WTC11 (cell line): Measurements from ENCODE around the gene COL5A1. TPM values are rescaled to one million over a fixed set of nuclear protein-coding genes. Genes with fewer than 3 reads are reported as not detected.

Experiments
- ATAC-seq: fragments of 200-7000 bp; cut with Tn5 transposase; 2 replicates; pipeline ENCODE4 v1.10.0; 2021; ENCODE audit warnings: mild to moderate bottlenecking, moderate library complexity
- CTCF ChIA-PET: fragments of 300-600 bp; sonication (Branson Sonifier 250); formaldehyde crosslinking; loops from one replicate; lab custom pipeline; 2021; ENCODE audit warnings: antibody characterized with exemption; lab: Charles Lee
- POLR2A ChIA-PET: fragments of 350-600 bp; sonication (Branson Sonifier 250); formaldehyde crosslinking; loops from one replicate; lab custom pipeline; 2021; ENCODE audit warnings: antibody characterized with exemption; lab: Charles Lee
- DNase-seq: peaks from one replicate; pipeline ENCODE4 v3.0.0; 2021; ENCODE audit warnings: low spot score
- H3K27ac Mint-ChIP-seq: 2 replicates; pipeline ENCODE4 v1.8.0; 2021; ENCODE audit warnings: mixed read lengths
- H3K27me3 Mint-ChIP-seq: 2 replicates; pipeline ENCODE4 v1.8.0; 2021; ENCODE audit warnings: low read depth, mild to moderate bottlenecking, moderate library complexity, mixed read lengths
- H3K36me3 Mint-ChIP-seq: 2 replicates; pipeline ENCODE4 v1.8.0; 2021; ENCODE audit warnings: mixed read lengths
- H3K4me1 Mint-ChIP-seq: 2 replicates; pipeline ENCODE4 v1.8.0; 2022; ENCODE audit warnings: mixed read lengths
- H3K4me3 Mint-ChIP-seq: 2 replicates; pipeline ENCODE4 v1.8.0; 2021; ENCODE audit warnings: mild to moderate bottlenecking, moderate library complexity, mixed read lengths
- H3K9me3 Mint-ChIP-seq: 2 replicates; pipeline ENCODE4 v1.8.0; 2021; ENCODE audit warnings: mixed read lengths
- CBFB ChIP-seq: sonication (generic); formaldehyde crosslinking; IDR thresholded peaks from 2 replicates; pipeline ENCODE4 v1.8.1; 2022; ENCODE audit warnings: mild to moderate bottlenecking, low read depth, missing genetic modification reagents
- CREM ChIP-seq: sonication (generic); formaldehyde crosslinking; IDR thresholded peaks from 2 replicates; pipeline ENCODE4 v1.8.1; 2022; ENCODE audit warnings: mild to moderate bottlenecking, missing genetic modification reagents, moderate library complexity
- ESRRA ChIP-seq: sonication (generic); formaldehyde crosslinking; IDR thresholded peaks from 2 replicates; pipeline ENCODE4 v1.8.1; 2022; ENCODE audit warnings: mild to moderate bottlenecking, missing genetic modification reagents, borderline replicate concordance
- FOXP1 ChIP-seq: sonication (generic); formaldehyde crosslinking; IDR thresholded peaks from 2 replicates; pipeline ENCODE4 v1.8.0; 2022; ENCODE audit warnings: missing genetic modification reagents, mild to moderate bottlenecking, moderate library complexity, borderline replicate concordance
- HMGA2 ChIP-seq: fragments of 250-450 bp; sonication (Bioruptor Pico); IDR thresholded peaks from 2 replicates; pipeline ENCODE4 v1.4.0; 2021; ENCODE audit warnings: mild to moderate bottlenecking, moderate library complexity
- KAT7 ChIP-seq: sonication (generic); formaldehyde crosslinking; IDR thresholded peaks from 2 replicates; pipeline ENCODE4 v1.8.1; 2023; ENCODE audit warnings: missing genetic modification reagents, mild to moderate bottlenecking, borderline replicate concordance
- NFATC4 ChIP-seq: fragments of 250-450 bp; sonication (Bioruptor Pico); IDR thresholded peaks from 2 replicates; pipeline ENCODE4 v1.9.0; 2021; ENCODE audit warnings: mild to moderate bottlenecking
- NR1H2 ChIP-seq: sonication (generic); formaldehyde crosslinking; IDR thresholded peaks from 2 replicates; pipeline ENCODE4 v1.9.0; 2021; ENCODE audit warnings: mild to moderate bottlenecking, moderate library complexity, missing genetic modification reagents
- TEAD1 ChIP-seq: sonication (generic); formaldehyde crosslinking; IDR thresholded peaks from 2 replicates; pipeline ENCODE4 v1.8.0; 2022; ENCODE audit warnings: mild to moderate bottlenecking, missing genetic modification reagents
- TEAD4 ChIP-seq: sonication (generic); formaldehyde crosslinking; IDR thresholded peaks from 2 replicates; pipeline ENCODE4 v1.8.0; 2022; ENCODE audit warnings: mild to moderate bottlenecking, missing genetic modification reagents
- ZNF232 ChIP-seq: sonication (generic); formaldehyde crosslinking; IDR thresholded peaks from 2 replicates; pipeline ENCODE4 v1.8.0; 2022; ENCODE audit warnings: mild to moderate bottlenecking, missing genetic modification reagents
- ZNF396 ChIP-seq: fragments of 250-450 bp; sonication (Bioruptor Pico); IDR thresholded peaks from 2 replicates; pipeline ENCODE4 v1.8.0; 2021; ENCODE audit warnings: mild to moderate bottlenecking, moderate library complexity, borderline replicate concordance
- ZNF671 ChIP-seq: fragments of 250-450 bp; sonication (Bioruptor Pico); IDR thresholded peaks from 2 replicates; pipeline ENCODE4 v1.8.0; 2021; ENCODE audit warnings: mild to moderate bottlenecking
- total RNA-seq: library from RNA; stranded (reverse); gene quantifications from 3 replicates; pipeline ENCODE4 v1.2.3, GENCODE V29; 2021
- TF ChIP-seq, protein P1 (sequence below): fragments of 250-450 bp; sonication (Bioruptor Pico); conservative IDR thresholded peaks from 2 replicates; pipeline ENCODE4 v1.9.0; 2021; ENCODE audit warnings: mild to moderate bottlenecking
- TF ChIP-seq, protein P2 (sequence below): sonication (generic); formaldehyde crosslinking; conservative IDR thresholded peaks from 2 replicates; pipeline ENCODE4 v1.8.1; 2022; ENCODE audit warnings: mild to moderate bottlenecking, missing genetic modification reagents
- TF ChIP-seq, protein P3 (sequence below): fragments of 250-450 bp; sonication (Bioruptor Pico); IDR thresholded peaks from 2 replicates; pipeline ENCODE4 v2.1.2; 2022; ENCODE audit warnings: mild to moderate bottlenecking, moderate library complexity
- TF ChIP-seq, protein P4 (sequence below): sonication (generic); formaldehyde crosslinking; IDR thresholded peaks from 2 replicates; pipeline ENCODE4 v1.8.1; 2022; ENCODE audit warnings: low read depth, missing genetic modification reagents, borderline replicate concordance
- TF ChIP-seq, protein P5 (sequence below): fragments of 250-450 bp; sonication (Bioruptor Pico); IDR thresholded peaks from 2 replicates; pipeline ENCODE4 v1.9.0; 2021; ENCODE audit warnings: moderate library complexity, mild to moderate bottlenecking, inconsistent platforms, borderline replicate concordance
- TF ChIP-seq, protein P6 (sequence below): sonication (generic); formaldehyde crosslinking; IDR thresholded peaks from 2 replicates; pipeline ENCODE4 v1.8.0; 2023; ENCODE audit warnings: missing genetic modification reagents
- TF ChIP-seq, protein P7 (sequence below): fragments of 250-450 bp; sonication (Bioruptor Pico); IDR thresholded peaks from 2 replicates; pipeline ENCODE4 v1.9.0; 2021; ENCODE audit warnings: mild to moderate bottlenecking, borderline replicate concordance
- TF ChIP-seq, protein P8 (sequence below): sonication (generic); formaldehyde crosslinking; IDR thresholded peaks from 2 replicates; pipeline ENCODE4 v1.8.1; 2022; ENCODE audit warnings: missing genetic modification reagents, borderline replicate concordance

COL5A1 gene
- total RNA-seq, 1 experiment from 2014 or later = 13.5 TPM

DNA sequence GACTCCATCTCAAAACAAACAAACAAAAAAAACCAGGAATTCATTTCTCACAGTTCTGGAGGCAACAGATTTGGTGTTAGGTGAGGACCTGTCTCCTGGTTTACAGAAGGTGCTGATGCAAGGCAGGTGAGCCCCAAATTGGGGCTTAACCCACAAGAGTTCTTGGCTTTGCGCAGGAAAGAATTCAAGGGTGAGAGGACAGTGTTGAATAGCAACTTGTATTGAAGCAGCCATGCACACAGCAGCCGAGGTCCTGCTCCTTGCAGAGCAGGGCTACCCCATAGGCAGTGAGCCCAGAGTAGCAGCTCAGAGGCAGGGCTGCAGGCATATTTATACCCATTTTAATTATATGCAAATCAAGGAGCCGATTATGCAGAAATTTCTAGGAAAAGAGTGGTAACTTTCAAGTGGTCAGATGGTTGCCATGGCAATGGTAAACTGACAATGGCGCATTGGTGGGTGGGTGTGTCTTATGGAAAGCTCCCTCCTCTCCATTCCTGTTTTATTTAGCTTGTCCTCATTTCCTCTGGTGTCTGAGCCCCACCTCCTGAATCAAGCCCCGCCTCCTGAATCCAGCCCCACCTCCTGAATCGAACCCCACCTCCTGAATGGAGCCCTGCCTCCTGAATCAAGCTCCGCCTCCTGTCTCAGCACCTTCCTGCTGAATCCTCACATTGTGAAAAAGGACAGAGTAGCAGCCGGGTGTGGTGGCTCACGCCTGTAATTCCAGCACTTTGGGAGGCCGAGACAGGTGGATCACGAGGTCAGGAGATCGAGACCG, 34.5 kb upstream of the COL5A1 start (continued):
- TF ChIP-seq, protein P1, sequence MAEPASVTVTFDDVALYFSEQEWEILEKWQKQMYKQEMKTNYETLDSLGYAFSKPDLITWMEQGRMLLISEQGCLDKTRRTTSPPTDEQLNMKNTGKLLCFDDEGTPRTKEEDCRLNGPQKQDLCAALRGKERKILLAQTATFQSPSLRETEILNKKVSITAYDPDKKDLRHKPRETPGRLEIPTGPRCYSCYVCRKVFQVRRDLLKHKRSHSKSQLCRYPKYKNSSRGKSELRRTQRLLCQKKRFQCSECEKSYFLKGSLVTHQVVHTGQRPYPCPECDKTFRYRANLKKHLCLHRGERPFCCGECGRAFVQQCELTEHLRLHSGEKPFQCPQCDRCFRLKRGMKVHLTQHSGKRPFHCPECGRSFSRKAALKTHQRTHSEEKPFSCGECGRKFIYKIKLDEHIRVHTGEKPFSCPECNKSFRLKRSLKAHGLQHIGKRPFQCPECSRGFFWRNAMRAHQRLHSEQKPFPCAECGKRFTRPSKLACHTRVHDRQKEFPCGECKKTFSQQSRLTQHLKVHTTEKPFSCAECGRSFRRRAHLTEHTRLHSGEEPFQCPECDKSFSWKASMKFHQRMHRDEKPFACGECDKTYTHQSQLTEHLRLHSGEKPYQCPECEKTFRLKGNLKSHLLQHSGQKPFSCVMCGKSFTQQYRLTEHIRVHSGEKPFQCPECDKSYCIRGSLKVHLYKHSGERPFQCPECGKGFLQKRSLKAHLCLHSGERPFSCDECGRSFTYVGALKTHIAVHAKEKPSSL = no peak

DNA sequence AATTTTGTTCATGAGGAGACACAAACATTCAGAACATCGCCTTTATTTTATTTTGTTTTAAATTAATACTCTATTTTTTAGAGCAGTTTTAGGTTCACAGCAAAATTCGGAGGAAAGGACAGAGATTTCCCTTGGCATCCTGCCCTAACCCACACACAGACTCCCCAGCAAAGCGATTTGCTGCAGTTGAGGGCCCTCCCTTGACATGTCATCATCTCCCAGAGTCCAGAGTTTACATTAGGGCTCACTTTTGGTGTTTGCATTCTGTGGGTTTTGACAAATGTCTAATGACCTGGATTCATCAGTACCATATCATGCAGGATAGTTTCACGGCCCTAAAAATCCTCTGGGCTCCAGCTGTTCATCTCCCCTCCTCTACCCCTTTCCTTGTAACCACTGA, 33.6 kb upstream of the COL5A1 start:
- DNase-seq (no peak), ATAC-seq (no peak)
- peaks cover 5% of the 10 kb centered on the region for H3K27me3 Mint-ChIP-seq
- ChIA-PET POLR2A (no interaction called here), CTCF (no interaction called here)
- H3K4me3 Mint-ChIP-seq = no peak overlapping the region
- TF ChIP-seq NFATC4 (CRISPR knock-in tag) (no peak), ESRRA (no peak), TEAD1 (CRISPR knock-in tag) (no peak), ZNF232 (no peak), TEAD4 (CRISPR knock-in tag) (no peak), FOXP1 (CRISPR knock-in tag) (no peak), CREM (no peak), ZNF671 (CRISPR knock-in tag) (no peak), ZNF396 (no peak)
- TF ChIP-seq, protein P2, sequence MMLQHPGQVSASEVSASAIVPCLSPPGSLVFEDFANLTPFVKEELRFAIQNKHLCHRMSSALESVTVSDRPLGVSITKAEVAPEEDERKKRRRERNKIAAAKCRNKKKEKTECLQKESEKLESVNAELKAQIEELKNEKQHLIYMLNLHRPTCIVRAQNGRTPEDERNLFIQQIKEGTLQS (CRISPR knock-in tag) = no peak
- H3K27ac Mint-ChIP-seq = no peak overlapping the region
- H3K9me3 Mint-ChIP-seq = peaks cover 22% of the 10 kb centered on the region
- no peaks in the 10 kb centered on the region for H3K4me1 Mint-ChIP-seq
- H3K36me3 Mint-ChIP-seq = peaks cover 13% of the 10 kb centered on the region

DNA sequence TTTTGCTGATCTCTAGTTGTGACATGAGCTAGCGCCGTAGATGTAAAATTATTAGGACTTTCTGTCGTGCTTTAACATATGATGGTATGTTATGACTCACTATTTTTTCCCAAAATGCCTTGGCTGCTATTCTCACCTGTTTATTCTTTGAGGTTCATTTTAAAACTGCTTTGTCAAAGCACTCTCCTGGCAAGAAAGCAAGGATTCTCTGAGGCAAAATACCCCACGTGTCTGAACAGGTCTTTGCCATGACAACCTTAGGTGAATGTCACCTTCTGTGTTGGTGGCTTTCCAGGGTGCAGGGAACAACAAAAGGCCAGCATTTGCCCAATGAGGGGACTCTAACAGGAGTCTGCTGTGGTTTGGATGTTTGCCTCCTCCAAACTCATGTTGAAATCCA, 30.6 kb upstream of the COL5A1 start:
- H3K4me3 Mint-ChIP-seq = no peak overlapping the region
- H3K36me3 Mint-ChIP-seq = peaks cover 24% of the 10 kb centered on the region
- H3K27me3 Mint-ChIP-seq = peaks cover 11% of the 10 kb centered on the region
- DNase-seq = no peak
- no peaks in the 10 kb centered on the region for H3K4me1 Mint-ChIP-seq
- ATAC-seq = no peak
- POLR2A ChIA-PET = no interaction called here
- CTCF ChIA-PET = no interaction called here
- H3K9me3 Mint-ChIP-seq = peaks cover 46% of the 10 kb centered on the region
- H3K27ac Mint-ChIP-seq = no peak overlapping the region
- TF ChIP-seq, protein P3, sequence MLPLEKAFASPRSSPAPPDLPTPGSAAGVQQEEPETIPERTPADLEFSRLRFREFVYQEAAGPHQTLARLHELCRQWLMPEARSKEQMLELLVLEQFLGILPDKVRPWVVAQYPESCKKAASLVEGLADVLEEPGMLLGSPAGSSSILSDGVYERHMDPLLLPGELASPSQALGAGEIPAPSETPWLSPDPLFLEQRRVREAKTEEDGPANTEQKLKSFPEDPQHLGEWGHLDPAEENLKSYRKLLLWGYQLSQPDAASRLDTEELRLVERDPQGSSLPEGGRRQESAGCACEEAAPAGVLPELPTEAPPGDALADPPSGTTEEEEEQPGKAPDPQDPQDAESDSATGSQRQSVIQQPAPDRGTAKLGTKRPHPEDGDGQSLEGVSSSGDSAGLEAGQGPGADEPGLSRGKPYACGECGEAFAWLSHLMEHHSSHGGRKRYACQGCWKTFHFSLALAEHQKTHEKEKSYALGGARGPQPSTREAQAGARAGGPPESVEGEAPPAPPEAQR = no peak
- TF ChIP-seq HMGA2 (CRISPR knock-in tag) (no peak), KAT7 (CRISPR knock-in tag) (no peak), TEAD4 (CRISPR knock-in tag) (no peak), CBFB (CRISPR knock-in tag) (no peak), NR1H2 (no peak)
- TF ChIP-seq, protein P4, sequence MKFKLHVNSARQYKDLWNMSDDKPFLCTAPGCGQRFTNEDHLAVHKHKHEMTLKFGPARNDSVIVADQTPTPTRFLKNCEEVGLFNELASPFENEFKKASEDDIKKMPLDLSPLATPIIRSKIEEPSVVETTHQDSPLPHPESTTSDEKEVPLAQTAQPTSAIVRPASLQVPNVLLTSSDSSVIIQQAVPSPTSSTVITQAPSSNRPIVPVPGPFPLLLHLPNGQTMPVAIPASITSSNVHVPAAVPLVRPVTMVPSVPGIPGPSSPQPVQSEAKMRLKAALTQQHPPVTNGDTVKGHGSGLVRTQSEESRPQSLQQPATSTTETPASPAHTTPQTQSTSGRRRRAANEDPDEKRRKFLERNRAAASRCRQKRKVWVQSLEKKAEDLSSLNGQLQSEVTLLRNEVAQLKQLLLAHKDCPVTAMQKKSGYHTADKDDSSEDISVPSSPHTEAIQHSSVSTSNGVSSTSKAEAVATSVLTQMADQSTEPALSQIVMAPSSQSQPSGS (CRISPR knock-in tag) = no peak
- TF ChIP-seq, protein P5, sequence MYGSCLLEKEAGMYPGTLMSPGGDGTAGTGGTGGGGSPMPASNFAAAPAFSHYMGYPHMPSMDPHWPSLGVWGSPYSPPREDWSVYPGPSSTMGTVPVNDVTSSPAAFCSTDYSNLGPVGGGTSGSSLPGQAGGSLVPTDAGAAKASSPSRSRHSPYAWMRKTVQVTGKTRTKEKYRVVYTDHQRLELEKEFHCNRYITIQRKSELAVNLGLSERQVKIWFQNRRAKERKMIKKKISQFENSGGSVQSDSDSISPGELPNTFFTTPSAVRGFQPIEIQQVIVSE = no peak
- TF ChIP-seq, protein P6, sequence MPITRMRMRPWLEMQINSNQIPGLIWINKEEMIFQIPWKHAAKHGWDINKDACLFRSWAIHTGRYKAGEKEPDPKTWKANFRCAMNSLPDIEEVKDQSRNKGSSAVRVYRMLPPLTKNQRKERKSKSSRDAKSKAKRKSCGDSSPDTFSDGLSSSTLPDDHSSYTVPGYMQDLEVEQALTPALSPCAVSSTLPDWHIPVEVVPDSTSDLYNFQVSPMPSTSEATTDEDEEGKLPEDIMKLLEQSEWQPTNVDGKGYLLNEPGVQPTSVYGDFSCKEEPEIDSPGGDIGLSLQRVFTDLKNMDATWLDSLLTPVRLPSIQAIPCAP = no peak
- TF ChIP-seq, protein P7, sequence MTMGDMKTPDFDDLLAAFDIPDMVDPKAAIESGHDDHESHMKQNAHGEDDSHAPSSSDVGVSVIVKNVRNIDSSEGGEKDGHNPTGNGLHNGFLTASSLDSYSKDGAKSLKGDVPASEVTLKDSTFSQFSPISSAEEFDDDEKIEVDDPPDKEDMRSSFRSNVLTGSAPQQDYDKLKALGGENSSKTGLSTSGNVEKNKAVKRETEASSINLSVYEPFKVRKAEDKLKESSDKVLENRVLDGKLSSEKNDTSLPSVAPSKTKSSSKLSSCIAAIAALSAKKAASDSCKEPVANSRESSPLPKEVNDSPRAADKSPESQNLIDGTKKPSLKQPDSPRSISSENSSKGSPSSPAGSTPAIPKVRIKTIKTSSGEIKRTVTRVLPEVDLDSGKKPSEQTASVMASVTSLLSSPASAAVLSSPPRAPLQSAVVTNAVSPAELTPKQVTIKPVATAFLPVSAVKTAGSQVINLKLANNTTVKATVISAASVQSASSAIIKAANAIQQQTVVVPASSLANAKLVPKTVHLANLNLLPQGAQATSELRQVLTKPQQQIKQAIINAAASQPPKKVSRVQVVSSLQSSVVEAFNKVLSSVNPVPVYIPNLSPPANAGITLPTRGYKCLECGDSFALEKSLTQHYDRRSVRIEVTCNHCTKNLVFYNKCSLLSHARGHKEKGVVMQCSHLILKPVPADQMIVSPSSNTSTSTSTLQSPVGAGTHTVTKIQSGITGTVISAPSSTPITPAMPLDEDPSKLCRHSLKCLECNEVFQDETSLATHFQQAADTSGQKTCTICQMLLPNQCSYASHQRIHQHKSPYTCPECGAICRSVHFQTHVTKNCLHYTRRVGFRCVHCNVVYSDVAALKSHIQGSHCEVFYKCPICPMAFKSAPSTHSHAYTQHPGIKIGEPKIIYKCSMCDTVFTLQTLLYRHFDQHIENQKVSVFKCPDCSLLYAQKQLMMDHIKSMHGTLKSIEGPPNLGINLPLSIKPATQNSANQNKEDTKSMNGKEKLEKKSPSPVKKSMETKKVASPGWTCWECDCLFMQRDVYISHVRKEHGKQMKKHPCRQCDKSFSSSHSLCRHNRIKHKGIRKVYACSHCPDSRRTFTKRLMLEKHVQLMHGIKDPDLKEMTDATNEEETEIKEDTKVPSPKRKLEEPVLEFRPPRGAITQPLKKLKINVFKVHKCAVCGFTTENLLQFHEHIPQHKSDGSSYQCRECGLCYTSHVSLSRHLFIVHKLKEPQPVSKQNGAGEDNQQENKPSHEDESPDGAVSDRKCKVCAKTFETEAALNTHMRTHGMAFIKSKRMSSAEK (CRISPR knock-in tag) = no peak
- TF ChIP-seq, protein P8, sequence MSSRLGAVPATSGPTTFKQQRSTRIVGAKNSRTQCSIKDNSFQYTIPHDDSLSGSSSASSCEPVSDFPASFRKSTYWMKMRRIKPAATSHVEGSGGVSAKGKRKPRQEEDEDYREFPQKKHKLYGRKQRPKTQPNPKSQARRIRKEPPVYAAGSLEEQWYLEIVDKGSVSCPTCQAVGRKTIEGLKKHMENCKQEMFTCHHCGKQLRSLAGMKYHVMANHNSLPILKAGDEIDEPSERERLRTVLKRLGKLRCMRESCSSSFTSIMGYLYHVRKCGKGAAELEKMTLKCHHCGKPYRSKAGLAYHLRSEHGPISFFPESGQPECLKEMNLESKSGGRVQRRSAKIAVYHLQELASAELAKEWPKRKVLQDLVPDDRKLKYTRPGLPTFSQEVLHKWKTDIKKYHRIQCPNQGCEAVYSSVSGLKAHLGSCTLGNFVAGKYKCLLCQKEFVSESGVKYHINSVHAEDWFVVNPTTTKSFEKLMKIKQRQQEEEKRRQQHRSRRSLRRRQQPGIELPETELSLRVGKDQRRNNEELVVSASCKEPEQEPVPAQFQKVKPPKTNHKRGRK (CRISPR knock-in tag) = no peak
